Activated CD4-positive, alpha-beta memory T cell treated with anti-CD3 and anti-CD28 coated beads for 36 hours (primary cell): ENCODE data around the gene BFSP1. TPM values are rescaled to one million over a fixed set of nuclear protein-coding genes. Genes with fewer than 3 reads are reported as not detected.

Experiments
- CTCF ChIA-PET: fragments of 350-600 bp; sonication (Branson Sonifier 250); formaldehyde crosslinking; loops from one replicate; lab custom pipeline; 2021; ENCODE audit warnings: antibody characterized with exemption, inconsistent platforms; lab: Charles Lee
- POLR2A ChIA-PET: fragments of 350-600 bp; sonication (Branson Sonifier 250); formaldehyde crosslinking; loops from one replicate; lab custom pipeline; 2021; ENCODE audit warnings: antibody characterized with exemption; lab: Charles Lee
- DNase-seq: peaks from one replicate; pipeline ENCODE4 v3.0.0-alpha.2; 2020
- H3K27ac Mint-ChIP-seq: one replicate; pipeline ENCODE4 v1.8.0; 2021; ENCODE audit warnings: mixed read lengths
- H3K27me3 Mint-ChIP-seq: one replicate; pipeline ENCODE4 v1.8.0; 2021; ENCODE audit warnings: mixed read lengths
- H3K36me3 Mint-ChIP-seq: one replicate; pipeline ENCODE4 v1.8.0; 2021; ENCODE audit warnings: mixed read lengths
- H3K4me1 Mint-ChIP-seq: one replicate; pipeline ENCODE4 v1.8.0; 2021; ENCODE audit warnings: low read depth, mixed read lengths
- H3K4me3 Mint-ChIP-seq: one replicate; pipeline ENCODE4 v1.8.0; 2021; ENCODE audit warnings: mild to moderate bottlenecking, mixed read lengths
- H3K9me3 Mint-ChIP-seq: one replicate; pipeline ENCODE4 v1.8.0; 2021; ENCODE audit warnings: mixed read lengths
- intact Hi-C: fragments of 100-400 bp; cut with micrococcal nuclease; formaldehyde crosslinking; loops from one replicate; pipeline ENCODE4 v1.15.1; 2023
- total RNA-seq, 2 experiments: library from RNA; stranded (reverse); gene quantifications; one replicate each; pipeline ENCODE4 v1.2.3, GENCODE V29; 2021

The BFSP1 gene
- total RNA-seq, 2 experiments from 2014 or later, result 0.34 to 0.36 TPM

DNA sequence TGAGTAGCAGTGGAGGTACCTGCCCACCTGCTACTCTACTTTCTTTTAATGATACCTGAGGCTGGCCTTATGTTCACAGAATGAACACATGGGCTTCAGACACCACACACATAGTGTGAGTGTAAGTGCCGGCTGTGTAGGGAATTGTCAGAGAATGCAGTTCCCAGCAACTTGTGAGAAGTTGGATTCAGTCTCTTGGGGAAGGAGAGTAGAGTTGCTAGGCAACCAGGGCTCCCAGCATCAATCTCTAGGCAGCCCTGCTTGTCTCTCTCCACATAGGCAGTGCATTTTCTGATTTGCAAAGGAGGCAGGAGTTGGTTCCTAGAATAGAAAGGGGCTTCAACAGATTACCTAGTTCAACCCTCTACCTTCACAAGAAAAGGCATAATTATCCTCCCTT lies 74.1 kb downstream of the BFSP1 start:
- H3K9me3 Mint-ChIP-seq, result no peaks in the 10 kb centered on the region
- no peak for DNase-seq
- no peak overlapping the region for H3K4me3 Mint-ChIP-seq
- peaks cover 23% of the 10 kb centered on the region for H3K27me3 Mint-ChIP-seq
- ChIA-PET CTCF (no interaction called here), POLR2A (no interaction called here)
- intact Hi-C loops, result no loop called here
- no peak overlapping the region for H3K27ac Mint-ChIP-seq
- H3K36me3 Mint-ChIP-seq, result no peaks in the 10 kb centered on the region
- H3K4me1 Mint-ChIP-seq, result peaks cover 7% of the 10 kb centered on the region

- H3K4me1 Mint-ChIP-seq, result peaks cover 7% of the 10 kb centered on the region
- no peak for DNase-seq
- H3K4me3 Mint-ChIP-seq, result no peak overlapping the region
- intact Hi-C loops, result no loop called here
- CTCF ChIA-PET, result no interaction called here
- H3K27ac Mint-ChIP-seq, result no peak overlapping the region
- H3K9me3 Mint-ChIP-seq, result no peaks in the 10 kb centered on the region
- peaks cover 28% of the 10 kb centered on the region for H3K27me3 Mint-ChIP-seq
- POLR2A ChIA-PET, result no interaction called here
- no peaks in the 10 kb centered on the region for H3K36me3 Mint-ChIP-seq
Measured at GRCh38 chr20:17456279-17456678, 74.9 kb downstream of the BFSP1 start.

DNA sequence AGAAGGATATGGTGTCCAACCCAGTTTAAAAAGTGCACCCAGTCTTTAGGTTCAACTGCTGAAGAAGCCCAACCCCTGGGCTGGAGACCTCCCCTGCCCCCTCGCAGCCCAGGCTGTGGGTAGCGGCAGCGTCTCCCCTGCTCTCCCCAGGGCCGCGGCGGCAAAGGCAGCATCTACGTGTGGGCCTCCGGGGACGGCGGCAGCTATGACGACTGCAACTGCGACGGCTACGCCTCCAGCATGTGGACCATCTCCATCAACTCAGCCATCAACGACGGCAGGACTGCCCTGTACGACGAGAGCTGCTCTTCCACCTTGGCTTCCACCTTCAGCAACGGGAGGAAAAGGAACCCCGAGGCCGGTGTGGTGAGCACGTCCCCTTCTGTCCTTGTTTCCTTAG lies 77.6 kb downstream of the BFSP1 start:
- Mint-ChIP-seq H3K27ac (no peak overlapping the region), H3K4me3 (peak overlapping the region; percentile 57), H3K4me1 (no peaks in the 10 kb centered on the region), H3K9me3 (no peaks in the 10 kb centered on the region), H3K27me3 (peaks cover 29% of the 10 kb centered on the region), H3K36me3 (no peaks in the 10 kb centered on the region)
- intact Hi-C loops, result no loop called here
- ChIA-PET POLR2A (no interaction called here), CTCF (no interaction called here)
- DNase-seq, result peak; percentile 24

DNA sequence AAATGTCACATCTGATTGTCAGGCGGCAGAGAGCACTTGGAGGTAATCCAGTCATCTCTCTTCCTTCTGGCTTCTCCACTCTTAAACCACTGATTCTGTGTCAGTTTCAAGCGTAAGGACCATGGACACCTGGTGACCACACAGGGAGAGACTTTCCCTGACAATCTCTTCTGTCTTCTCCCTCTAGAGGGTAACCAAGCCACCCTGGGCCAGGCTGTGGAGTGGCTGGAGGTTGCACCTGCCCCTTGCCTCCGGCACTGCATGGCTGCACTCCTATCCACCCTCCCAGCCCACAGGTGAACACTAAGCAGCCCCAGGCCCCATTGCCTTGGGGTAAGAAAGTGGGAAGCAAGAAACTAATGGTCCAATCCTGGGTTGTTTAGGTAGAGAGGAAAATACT lies 78.7 kb downstream of the BFSP1 start:
- ChIA-PET CTCF (interaction anchor here (0.6 kb wide), 1 partner anchor 652 kb away, joined by 3 read pairs; no protein-coding TSS in a partner anchor), POLR2A (no interaction called here)
- intact Hi-C loops, result no loop called here
- no peaks in the 10 kb centered on the region for H3K9me3 Mint-ChIP-seq
- no peak for DNase-seq
- peaks cover 29% of the 10 kb centered on the region for H3K27me3 Mint-ChIP-seq
- H3K36me3 Mint-ChIP-seq, result no peaks in the 10 kb centered on the region
- no peak overlapping the region for H3K4me3 Mint-ChIP-seq
- no peaks in the 10 kb centered on the region for H3K4me1 Mint-ChIP-seq
- H3K27ac Mint-ChIP-seq, result no peak overlapping the region

- POLR2A ChIA-PET, result no interaction called here
- CTCF ChIA-PET, result interaction anchor here (0.6 kb wide), 1 partner anchor 233 kb away, joined by 4 read pairs; no protein-coding TSS in a partner anchor
Measured at GRCh38 chr20:17449031-17449430, 82.1 kb downstream of the BFSP1 start.

DNA sequence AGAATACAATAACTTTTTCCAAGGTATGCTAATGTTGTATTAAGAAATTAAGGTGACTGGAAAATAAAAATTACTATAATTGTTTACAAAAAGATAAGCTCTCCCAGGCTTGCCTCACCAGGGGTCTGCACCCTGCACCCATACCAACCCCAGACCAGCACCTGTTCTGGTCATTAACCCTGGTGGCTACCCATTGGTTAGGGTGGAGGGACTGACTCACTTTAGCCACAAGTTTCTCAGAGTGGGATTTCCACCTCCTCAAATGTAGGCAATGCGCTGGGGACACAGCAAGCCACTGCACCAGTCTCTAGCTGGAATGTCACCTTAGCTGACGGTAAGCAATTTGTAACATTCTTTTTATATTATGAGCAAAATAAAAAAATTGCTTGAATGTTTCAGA lies 83.1 kb downstream of the BFSP1 start:
- POLR2A ChIA-PET, result no interaction called here
- H3K36me3 Mint-ChIP-seq, result no peaks in the 10 kb centered on the region
- intact Hi-C loops, result no loop called here
- CTCF ChIA-PET, result no interaction called here
- no peaks in the 10 kb centered on the region for H3K4me1 Mint-ChIP-seq
- no peak overlapping the region for H3K4me3 Mint-ChIP-seq
- no peak overlapping the region for H3K27ac Mint-ChIP-seq
- H3K27me3 Mint-ChIP-seq, result peaks cover 20% of the 10 kb centered on the region
- H3K9me3 Mint-ChIP-seq, result no peaks in the 10 kb centered on the region
- no peak for DNase-seq

More at GRCh38 chr20:17449031-17449430, 82.1 kb downstream of the BFSP1 start:
- intact Hi-C loops, result no loop called here
- no peaks in the 10 kb centered on the region for H3K36me3 Mint-ChIP-seq
- H3K4me3 Mint-ChIP-seq, result no peak overlapping the region
- no peaks in the 10 kb centered on the region for H3K4me1 Mint-ChIP-seq
- no peaks in the 10 kb centered on the region for H3K9me3 Mint-ChIP-seq
- no peak for DNase-seq
- H3K27me3 Mint-ChIP-seq, result peaks cover 23% of the 10 kb centered on the region
- no peak overlapping the region for H3K27ac Mint-ChIP-seq

GRCh38 chr20:17446171-17446570 lies 85.0 kb downstream of the BFSP1 start:
- Mint-ChIP-seq H3K27me3 (peaks cover 13% of the 10 kb centered on the region), H3K4me1 (no peaks in the 10 kb centered on the region), H3K36me3 (no peaks in the 10 kb centered on the region), H3K27ac (no peak overlapping the region), H3K9me3 (peaks cover 3% of the 10 kb centered on the region), H3K4me3 (no peak overlapping the region)
- intact Hi-C loops, result no loop called here
- no peak for DNase-seq
- POLR2A ChIA-PET, result no interaction called here
- CTCF ChIA-PET, result no interaction called here

DNA sequence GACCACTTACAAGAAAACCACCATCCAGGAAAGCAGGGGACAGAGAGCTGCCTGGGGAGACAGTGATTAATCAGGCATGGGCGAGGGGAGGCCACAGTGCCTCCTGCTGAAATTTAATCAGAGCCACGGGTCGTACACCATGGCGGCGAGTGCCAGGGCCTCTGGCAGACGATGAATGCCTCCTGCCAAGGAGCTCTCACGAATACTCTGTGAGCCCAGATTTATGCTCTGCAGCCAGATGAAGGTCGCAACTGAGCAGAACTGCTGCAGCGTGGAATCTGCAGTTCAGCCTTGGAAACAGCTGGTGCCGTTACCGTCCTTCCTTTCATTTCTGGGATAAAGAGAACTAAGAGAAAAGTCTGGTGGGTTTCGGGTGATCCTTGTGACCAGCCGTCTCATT lies 85.6 kb downstream of the BFSP1 start:
- Mint-ChIP-seq H3K36me3 (no peaks in the 10 kb centered on the region), H3K9me3 (peaks cover 3% of the 10 kb centered on the region), H3K27me3 (peaks cover 13% of the 10 kb centered on the region), H3K4me1 (no peaks in the 10 kb centered on the region), H3K27ac (no peak overlapping the region), H3K4me3 (no peak overlapping the region)
- DNase-seq, result no peak
- CTCF ChIA-PET, result no interaction called here
- intact Hi-C loops, result no loop called here
- POLR2A ChIA-PET, result no interaction called here

- peaks cover 3% of the 10 kb centered on the region for H3K9me3 Mint-ChIP-seq
- no peak overlapping the region for H3K27ac Mint-ChIP-seq
- no peaks in the 10 kb centered on the region for H3K4me1 Mint-ChIP-seq
- DNase-seq, result no peak
- peaks cover 13% of the 10 kb centered on the region for H3K27me3 Mint-ChIP-seq
- ChIA-PET CTCF (no interaction called here), POLR2A (no interaction called here)
- H3K4me3 Mint-ChIP-seq, result no peak overlapping the region
- H3K36me3 Mint-ChIP-seq, result no peaks in the 10 kb centered on the region
- intact Hi-C loops, result no loop called here
Measured at GRCh38 chr20:17444091-17444490, 87.1 kb downstream of the BFSP1 start.

Other genes starting within 250 kb of the BFSP1 start
- 10 to 100 TPM; 91.2 to 94.3 TPM for gene DSTN, start 38.7 kb upstream of the BFSP1 start, total RNA-seq
- 10 to 100 TPM; 29.6 to 32.0 TPM for gene RRBP1, start 150.9 kb upstream of the BFSP1 start, total RNA-seq
- gene BANF2, start 168.6 kb upstream of the BFSP1 start, total RNA-seq, result not detected